NOMO-1 treated with dmso at 0.1 percent for 144 hours (cell line): Measurements from ENCODE around the gene ZDHHC14.
"Not testable (repeated sequence)": the region's sequence is repeated elsewhere in the genome, so short reads cannot be mapped to it uniquely, and the experiment has no call there.

Experiments
- DNase-seq: peaks from one replicate; lab custom pipeline; 2025; ENCODE audit not compliant: unreplicated experiment; lab: John Stamatoyannopoulos, UW

Gene ZDHHC14

GRCh38 chr6:157463743-157464135 lies 82.7 kb downstream of the ZDHHC14 start:
- not testable (repeated sequence) for DNase-seq

GRCh38 chr6:157464653-157465535 lies 83.9 kb downstream of the ZDHHC14 start:
- no peak for DNase-seq

- DNase-seq: no peak
Observed at GRCh38 chr6:157466342-157466648, 85.3 kb downstream of the ZDHHC14 start.

- not testable (repeated sequence) for DNase-seq
Observed at GRCh38 chr6:157467339-157467738, 86.3 kb downstream of the ZDHHC14 start.

GRCh38 chr6:157468054-157468453 lies 87.1 kb downstream of the ZDHHC14 start:
- DNase-seq: no peak

- DNase-seq: no peak
Observed at GRCh38 chr6:157468574-157468973, 87.6 kb downstream of the ZDHHC14 start.

- DNase-seq: no peak
Observed at GRCh38 chr6:157469378-157469777, 88.4 kb downstream of the ZDHHC14 start.

- no peak for DNase-seq
Observed at GRCh38 chr6:157471077-157471686, 90.2 kb downstream of the ZDHHC14 start.

- no peak for DNase-seq
Observed at GRCh38 chr6:157471895-157472686, 91.1 kb downstream of the ZDHHC14 start.

- no peak for DNase-seq
Observed at GRCh38 chr6:157476797-157477196, 95.8 kb downstream of the ZDHHC14 start.

GRCh38 chr6:157478926-157479325 lies 97.9 kb downstream of the ZDHHC14 start:
- DNase-seq: no peak

GRCh38 chr6:157479464-157480303 lies 98.7 kb downstream of the ZDHHC14 start:
- no peak for DNase-seq

- DNase-seq: no peak
Observed at GRCh38 chr6:157481189-157481864, 100.3 kb downstream of the ZDHHC14 start.

- DNase-seq: no peak
Observed at GRCh38 chr6:157481865-157482249, 100.9 kb downstream of the ZDHHC14 start.

- no peak for DNase-seq
Observed at GRCh38 chr6:157483770-157484169, 102.8 kb downstream of the ZDHHC14 start.

GRCh38 chr6:157484181-157484580 lies 103.2 kb downstream of the ZDHHC14 start:
- no peak for DNase-seq

GRCh38 chr6:157486572-157486971 lies 105.6 kb downstream of the ZDHHC14 start:
- DNase-seq: no peak

- DNase-seq: no peak
Observed at GRCh38 chr6:157487110-157487773, 106.3 kb downstream of the ZDHHC14 start.

GRCh38 chr6:157488058-157488457 lies 107.1 kb downstream of the ZDHHC14 start:
- no peak for DNase-seq

- no peak for DNase-seq
Observed at GRCh38 chr6:157488716-157489118, 107.7 kb downstream of the ZDHHC14 start.
